Measurements from ENCODE around the gene ARHGAP11B.
"Not testable (repeated sequence)": the region's sequence is repeated elsewhere in the genome, so short reads cannot be mapped to it uniquely, and the experiment has no call there.

ARHGAP11B gene

DNA sequence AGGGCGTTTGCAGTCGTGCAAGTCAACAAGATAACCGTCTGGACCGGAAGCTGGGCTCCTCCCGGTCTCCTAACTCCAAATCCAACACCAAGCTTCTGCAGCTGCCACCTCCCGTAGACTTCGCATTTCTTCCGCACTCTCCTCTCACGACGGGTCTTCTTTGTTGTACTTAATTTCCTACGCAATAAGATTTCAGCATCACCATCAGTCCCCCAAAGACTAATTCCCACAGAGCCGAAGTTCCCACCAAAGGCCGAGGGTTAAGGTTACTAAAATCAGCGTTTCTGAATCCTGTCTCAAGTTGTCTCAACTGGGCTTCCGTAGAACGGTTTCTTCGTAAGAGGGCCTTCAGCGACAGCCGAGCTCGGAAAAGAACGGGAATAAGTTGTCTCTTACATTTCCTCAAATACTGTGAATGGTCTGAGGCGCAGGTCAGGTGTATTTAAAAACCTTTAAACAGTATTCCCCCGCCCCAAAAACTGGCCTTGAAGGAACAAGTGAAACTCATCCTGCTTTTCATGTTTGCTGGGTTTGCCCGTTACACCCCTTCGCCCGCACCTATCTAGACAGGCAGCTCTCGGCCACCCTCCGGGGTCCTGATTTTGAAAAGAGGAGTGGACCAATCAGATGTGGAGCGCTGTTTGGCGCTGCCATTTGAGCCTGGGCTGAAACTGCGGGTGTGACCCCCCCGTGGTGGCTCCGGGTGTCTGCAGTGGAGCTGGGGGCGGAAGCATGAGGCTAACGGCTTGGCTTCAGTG is at the start of gene ARHGAP11B:
Gene ARHGAP11B (plus strand): TSS at position 693 of the 758 bp plus-strand sequence.
- peak; percentile 98 for DNase-seq (ENCODE audit: low spot score)

DNA sequence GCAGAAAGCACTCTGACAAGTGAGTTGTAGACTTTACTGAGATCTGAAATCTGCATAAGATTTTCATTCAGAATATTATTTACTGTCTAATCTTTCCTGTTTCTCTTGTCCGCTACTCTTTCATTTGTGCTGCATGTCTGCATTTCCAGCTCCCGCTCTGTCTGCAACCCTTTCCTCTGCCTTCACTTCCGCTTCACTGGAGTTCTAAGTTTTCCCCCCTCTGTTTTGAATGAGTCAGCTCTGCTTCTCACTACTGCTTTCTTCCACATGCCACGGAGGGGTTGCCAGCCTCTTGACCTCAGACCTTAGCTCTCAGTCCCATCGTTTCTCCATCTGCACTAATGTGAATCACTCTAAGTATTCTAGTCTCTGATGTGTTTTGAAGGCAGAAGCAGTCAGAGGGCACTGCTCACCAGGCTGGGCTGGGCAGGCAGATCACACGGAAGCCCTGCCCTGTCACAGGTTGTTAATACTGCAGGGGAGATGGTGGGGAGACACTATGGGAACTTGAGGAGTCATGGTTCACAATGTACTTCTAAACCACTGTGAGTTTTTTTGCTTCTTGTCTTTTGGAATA is 46.4 kb upstream of the ARHGAP11B start:
- DNase-seq (ENCODE audit: low spot score), result not testable (repeated sequence)

- not testable (repeated sequence) for DNase-seq (ENCODE audit: low spot score)
These were observed 45.2 kb upstream of the ARHGAP11B start for GRCh38 chr15:30580716-30581115.

DNA sequence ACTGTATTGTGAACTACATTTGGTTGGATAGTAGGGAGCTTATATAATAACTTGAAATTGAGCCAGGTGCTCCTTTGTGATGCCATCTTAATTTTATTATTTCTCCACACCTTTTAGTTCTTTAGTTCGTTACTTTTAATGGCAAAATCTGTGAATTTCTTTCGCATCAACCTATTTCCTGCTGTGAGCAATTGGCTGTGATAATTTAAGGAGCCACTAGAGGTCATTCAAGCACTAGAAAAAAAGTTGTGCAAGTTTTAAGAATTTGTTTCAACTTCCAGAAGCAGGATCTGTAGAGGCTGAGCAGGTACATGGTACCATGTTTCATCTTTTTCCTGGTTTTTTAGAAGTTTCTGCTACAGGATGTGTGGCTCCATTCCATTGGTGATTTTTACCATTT is 27.0 kb upstream of the ARHGAP11B start:
- DNase-seq (ENCODE audit: low spot score), result not testable (repeated sequence)

DNA sequence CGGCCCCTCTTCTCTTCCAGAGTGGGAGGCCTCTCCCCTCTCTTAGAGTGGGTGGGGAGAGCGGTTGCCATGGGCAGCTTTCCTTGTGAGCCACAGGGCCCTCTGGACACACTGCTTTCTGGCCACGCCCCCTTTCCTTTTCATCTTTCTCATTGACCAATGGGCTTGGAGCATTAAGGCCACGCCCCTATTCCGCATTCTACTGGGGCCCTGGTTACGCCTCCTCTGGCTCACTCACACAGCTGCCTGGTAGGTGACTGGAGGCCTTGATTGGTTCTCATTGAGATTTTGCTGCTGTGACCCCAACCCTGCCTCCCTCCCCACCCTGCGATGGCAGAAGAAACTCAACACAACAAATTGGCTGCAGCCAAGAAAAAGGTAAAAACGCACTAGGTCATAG is 22.1 kb upstream of the ARHGAP11B start, which contains the start of gene GOLGA8H:
Gene GOLGA8H (plus strand): TSS at position 233 of the 400 bp plus-strand sequence. CDS start 98 bp downstream, at position 331.
- not testable (repeated sequence) for DNase-seq (ENCODE audit: low spot score)

- DNase-seq (ENCODE audit: low spot score), result not testable (repeated sequence)
These were observed 13.7 kb upstream of the ARHGAP11B start for GRCh38 chr15:30612271-30612670.

- DNase-seq (ENCODE audit: low spot score), result peak; percentile 22
These were observed 4.6 kb upstream of the ARHGAP11B start for GRCh38 chr15:30621342-30621741.

- DNase-seq (ENCODE audit: low spot score), result peak; percentile 56
These were observed 252 bp downstream of the ARHGAP11B start for GRCh38 chr15:30626194-30626565.

DNA sequence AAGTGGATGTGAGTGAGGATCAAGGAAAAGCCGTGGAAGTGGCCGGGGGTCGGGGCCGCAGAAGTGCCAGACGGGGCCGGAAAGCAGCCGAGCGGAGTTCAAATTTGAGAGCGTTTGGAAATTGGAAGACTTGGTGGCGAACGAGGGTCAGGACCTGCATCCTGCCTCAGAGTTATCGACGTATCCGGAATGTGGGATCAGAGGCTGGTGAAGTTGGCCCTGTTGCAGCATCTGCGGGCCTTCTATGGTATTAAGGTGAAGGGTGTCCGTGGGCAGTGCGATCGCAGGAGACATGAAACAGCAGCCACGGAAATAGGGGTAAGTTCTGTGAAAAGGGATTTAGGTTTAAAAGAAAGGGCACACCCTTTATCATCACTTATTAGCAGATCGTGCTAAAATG is 704 bp downstream of the ARHGAP11B start:
- peak; percentile 12 for DNase-seq (ENCODE audit: low spot score)

DNA sequence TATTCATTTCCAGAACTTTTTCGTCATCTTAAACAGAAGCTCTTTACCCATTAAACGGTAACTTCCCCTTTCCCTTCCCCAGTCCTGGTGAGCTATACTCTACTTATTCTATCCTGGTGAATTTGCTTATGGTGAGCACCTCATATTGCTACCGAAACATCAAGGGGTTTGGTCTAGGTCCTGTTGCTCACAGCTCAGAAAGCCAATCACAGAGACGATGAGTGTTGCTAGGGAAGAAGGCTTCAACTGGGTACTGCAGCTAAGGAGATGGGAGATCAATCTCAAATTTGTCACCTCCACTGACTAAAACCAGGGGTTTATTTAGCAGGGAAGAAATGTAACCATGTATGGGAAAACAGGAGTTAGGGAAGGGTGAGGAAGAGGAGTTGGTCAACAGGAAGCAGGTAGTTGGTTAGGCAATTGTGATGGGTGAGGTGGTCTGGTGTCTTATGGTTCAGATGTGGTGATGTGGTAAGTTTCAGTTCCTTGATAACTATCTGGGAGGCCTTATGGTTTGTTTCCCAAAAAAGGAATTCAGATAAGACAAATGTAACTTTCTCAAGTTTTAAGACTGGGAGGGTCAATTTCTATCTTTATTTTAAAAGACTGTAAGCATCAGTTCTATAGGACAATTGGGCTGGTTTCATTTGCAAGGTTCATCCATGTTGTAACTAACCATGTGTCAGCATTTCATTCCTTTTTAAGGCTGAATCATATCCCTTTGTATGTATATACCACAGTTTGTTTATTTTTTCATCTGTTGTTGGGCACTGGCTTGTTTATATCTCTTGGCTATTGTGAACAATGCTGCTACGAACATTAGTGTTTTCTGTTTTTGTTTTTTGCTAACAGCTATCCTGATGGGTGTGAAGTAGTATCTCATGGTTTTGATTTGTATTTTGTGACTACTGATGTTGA is 24.3 kb downstream of the ARHGAP11B start:
- DNase-seq (ENCODE audit: low spot score), result no peak

GRCh38 chr15:30661154-30661553 is 35.2 kb downstream of the ARHGAP11B start:
- not testable (repeated sequence) for DNase-seq (ENCODE audit: low spot score)

GRCh38 chr15:30669621-30670020 is 43.7 kb downstream of the ARHGAP11B start:
- DNase-seq (ENCODE audit: low spot score), result not testable (repeated sequence)

DNA sequence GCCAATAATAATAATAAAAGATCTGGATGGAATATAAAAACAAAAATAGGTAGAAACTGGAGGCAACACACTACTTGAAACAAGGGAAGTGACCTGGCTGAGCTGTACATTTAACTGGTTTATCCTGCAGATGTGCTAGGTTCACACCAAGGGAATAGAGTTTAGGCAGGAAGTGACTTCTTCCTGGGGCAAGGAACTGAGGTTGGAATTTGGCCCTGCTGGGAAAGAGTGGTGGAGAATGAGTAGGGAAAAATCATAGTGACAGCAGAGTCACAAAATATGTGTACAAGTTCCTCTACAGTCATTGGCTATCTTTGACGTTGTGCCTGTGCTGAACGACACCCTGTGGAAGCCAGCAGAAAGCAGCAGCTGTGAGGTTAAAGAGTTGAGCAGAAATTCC is 44.1 kb downstream of the ARHGAP11B start:
- DNase-seq (ENCODE audit: low spot score), result no peak

GRCh38 chr15:30671309-30671708 is 45.4 kb downstream of the ARHGAP11B start:
- no peak for DNase-seq (ENCODE audit: low spot score)

DNA sequence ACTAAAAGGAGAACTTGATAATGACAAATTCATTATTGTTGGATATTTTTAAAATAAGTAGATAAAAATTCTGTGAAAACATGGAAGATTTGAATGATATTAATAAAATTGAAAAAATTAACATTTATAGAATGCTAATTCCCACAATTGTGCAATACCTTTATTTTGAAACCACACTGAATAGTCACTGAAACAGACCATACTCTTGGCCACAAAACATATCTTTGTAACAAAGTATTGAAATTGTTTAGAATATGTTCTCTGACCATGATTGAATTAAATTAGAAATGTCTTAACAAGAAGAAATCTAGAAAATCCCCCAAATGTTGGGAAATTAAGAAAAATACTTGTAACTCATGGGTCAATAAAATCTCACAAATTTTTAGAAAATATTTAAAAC is 49.2 kb downstream of the ARHGAP11B start:
- no peak for DNase-seq (ENCODE audit: low spot score)

GRCh38 chr15:30675891-30676290 is 50.0 kb downstream of the ARHGAP11B start:
- DNase-seq (ENCODE audit: low spot score), result not testable (repeated sequence)

- DNase-seq (ENCODE audit: low spot score), result not testable (repeated sequence)
These were observed 55.1 kb downstream of the ARHGAP11B start for GRCh38 chr15:30680997-30681396.

DNA sequence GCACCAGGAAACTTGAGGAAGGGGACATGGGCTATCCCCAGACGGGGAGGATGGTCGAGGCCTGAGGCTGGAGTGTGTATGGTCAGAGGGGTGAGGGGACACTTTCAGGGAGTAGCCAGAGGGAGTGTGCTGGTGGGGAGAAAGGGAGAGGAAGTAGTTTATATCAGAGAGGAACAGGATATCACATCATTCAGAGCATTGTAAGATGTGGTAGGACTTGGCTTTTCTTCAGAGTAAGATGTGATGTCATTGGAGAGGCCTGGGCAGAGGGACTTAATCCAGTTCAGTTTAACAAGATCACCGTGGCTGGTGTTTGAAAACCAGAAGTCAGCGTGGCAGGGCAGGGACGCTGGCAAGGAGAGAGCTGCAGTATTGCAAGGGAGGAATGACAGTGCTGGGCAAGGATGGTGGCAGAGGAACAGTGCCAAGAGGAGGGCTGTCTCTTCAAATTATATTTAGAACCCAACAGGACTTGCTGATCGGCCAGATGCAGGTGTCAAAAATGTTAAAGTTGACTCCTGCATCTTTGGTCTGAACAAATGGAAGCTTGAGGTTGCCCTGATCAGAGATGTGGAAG is 59.9 kb downstream of the ARHGAP11B start:
- not testable (repeated sequence) for DNase-seq (ENCODE audit: low spot score)

- DNase-seq (ENCODE audit: low spot score), result not testable (repeated sequence)
These were observed 60.7 kb downstream of the ARHGAP11B start for GRCh38 chr15:30686651-30687050.
